Nephron progenitor cell (in vitro differentiated cells): ENCODE data around the gene GIN1.

ENCODE experiments used
- DNase-seq: peaks from one replicate; pipeline ENCODE4 v3.0.0; 2021
- H3K27ac Mint-ChIP-seq: 2 replicates; pipeline ENCODE4 v1.8.0; 2021; ENCODE audit warnings: mild to moderate bottlenecking, moderate library complexity, mixed read lengths
- H3K27me3 Mint-ChIP-seq: 2 replicates; pipeline ENCODE4 v1.8.0; 2021; ENCODE audit warnings: mild to moderate bottlenecking, low read depth, mixed read lengths; ENCODE audit not compliant: poor library complexity
- H3K36me3 Mint-ChIP-seq: 2 replicates; pipeline ENCODE4 v1.8.0; 2021; ENCODE audit warnings: low read depth, mixed read lengths
- H3K4me1 Mint-ChIP-seq: 2 replicates; pipeline ENCODE4 v1.8.0; 2021; ENCODE audit warnings: mixed read lengths
- H3K4me3 Mint-ChIP-seq: 2 replicates; pipeline ENCODE4 v1.8.0; 2021; ENCODE audit warnings: mild to moderate bottlenecking, moderate library complexity, mixed read lengths
- H3K9me3 Mint-ChIP-seq: 2 replicates; pipeline ENCODE4 v1.8.0; 2021; ENCODE audit warnings: mild to moderate bottlenecking, moderate library complexity, mixed read lengths
- TF ChIP-seq, protein P1 (sequence below): fragments of 200-600 bp; sonication (generic); IDR thresholded peaks from 2 replicates; pipeline ENCODE4 v1.5.0; 2021; ENCODE audit warnings: antibody characterized with exemption

GIN1 gene

DNA sequence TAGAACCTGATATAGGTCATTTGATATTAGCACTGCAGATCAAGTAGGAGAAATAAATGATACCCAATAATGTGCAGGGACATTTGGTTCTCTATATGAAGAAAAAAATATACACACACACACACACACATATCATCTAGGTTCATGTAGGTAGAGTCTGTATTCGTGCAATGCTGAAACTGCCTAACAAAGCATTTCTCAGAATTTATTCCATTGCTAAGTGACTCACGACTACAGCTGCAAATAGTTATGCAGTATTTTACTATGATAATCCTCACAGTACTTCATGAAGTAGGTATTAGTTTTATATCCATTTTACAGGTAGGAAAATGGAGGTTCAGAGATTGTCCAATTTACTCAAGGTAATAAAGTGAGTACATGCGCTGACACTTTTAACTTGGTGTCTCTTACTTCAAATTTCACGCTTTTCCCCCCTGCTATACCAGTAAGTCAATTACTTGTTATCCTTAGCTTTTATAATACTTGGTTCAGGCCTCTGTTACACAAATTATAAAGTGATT lies 2.4 kb downstream of the GIN1 start:
- Mint-ChIP-seq H3K4me3 (no peak overlapping the region), H3K27ac (no peak overlapping the region), H3K9me3 (no peaks in the 10 kb centered on the region), H3K36me3 (peaks cover 6% of the 10 kb centered on the region), H3K27me3 (no peaks in the 10 kb centered on the region), H3K4me1 (peaks cover 30% of the 10 kb centered on the region)
- TF ChIP-seq, protein P1, sequence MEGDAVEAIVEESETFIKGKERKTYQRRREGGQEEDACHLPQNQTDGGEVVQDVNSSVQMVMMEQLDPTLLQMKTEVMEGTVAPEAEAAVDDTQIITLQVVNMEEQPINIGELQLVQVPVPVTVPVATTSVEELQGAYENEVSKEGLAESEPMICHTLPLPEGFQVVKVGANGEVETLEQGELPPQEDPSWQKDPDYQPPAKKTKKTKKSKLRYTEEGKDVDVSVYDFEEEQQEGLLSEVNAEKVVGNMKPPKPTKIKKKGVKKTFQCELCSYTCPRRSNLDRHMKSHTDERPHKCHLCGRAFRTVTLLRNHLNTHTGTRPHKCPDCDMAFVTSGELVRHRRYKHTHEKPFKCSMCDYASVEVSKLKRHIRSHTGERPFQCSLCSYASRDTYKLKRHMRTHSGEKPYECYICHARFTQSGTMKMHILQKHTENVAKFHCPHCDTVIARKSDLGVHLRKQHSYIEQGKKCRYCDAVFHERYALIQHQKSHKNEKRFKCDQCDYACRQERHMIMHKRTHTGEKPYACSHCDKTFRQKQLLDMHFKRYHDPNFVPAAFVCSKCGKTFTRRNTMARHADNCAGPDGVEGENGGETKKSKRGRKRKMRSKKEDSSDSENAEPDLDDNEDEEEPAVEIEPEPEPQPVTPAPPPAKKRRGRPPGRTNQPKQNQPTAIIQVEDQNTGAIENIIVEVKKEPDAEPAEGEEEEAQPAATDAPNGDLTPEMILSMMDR, result no peak
- DNase-seq, result no peak

DNA sequence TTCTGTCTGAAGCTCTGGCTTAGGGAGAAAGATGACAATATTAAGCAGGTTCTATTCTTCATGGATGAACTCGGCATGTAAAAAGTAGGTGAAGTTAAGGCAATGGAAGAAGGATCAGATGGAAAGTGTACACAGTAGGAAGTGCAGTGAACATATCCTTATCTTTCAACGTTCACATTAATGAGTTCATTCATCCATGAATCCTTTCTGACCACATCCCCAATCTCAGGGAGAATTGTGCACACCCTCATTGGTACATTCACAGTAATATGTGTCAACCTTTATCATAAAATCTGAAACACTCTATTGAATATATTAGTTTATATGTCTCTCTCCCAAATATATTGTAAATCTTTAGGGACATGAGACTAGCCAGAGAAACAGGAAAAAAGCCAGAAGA lies 5.5 kb downstream of the GIN1 start:
- Mint-ChIP-seq H3K36me3 (no peaks in the 10 kb centered on the region), H3K27ac (no peak overlapping the region), H3K4me3 (no peak overlapping the region), H3K27me3 (no peaks in the 10 kb centered on the region), H3K9me3 (peaks cover 7% of the 10 kb centered on the region), H3K4me1 (peaks cover 12% of the 10 kb centered on the region)
- TF ChIP-seq, protein P1, result no peak
- DNase-seq, result no peak

- no peak for DNase-seq
- H3K27me3 Mint-ChIP-seq, result no peaks in the 10 kb centered on the region
- no peak overlapping the region for H3K4me3 Mint-ChIP-seq
- no peaks in the 10 kb centered on the region for H3K4me1 Mint-ChIP-seq
- peaks cover 7% of the 10 kb centered on the region for H3K9me3 Mint-ChIP-seq
- no peaks in the 10 kb centered on the region for H3K36me3 Mint-ChIP-seq
- no peak overlapping the region for H3K27ac Mint-ChIP-seq
- TF ChIP-seq, protein P1, result no peak
These were observed 7.0 kb downstream of the GIN1 start for GRCh38 chr5:103112910-103113309.

DNA sequence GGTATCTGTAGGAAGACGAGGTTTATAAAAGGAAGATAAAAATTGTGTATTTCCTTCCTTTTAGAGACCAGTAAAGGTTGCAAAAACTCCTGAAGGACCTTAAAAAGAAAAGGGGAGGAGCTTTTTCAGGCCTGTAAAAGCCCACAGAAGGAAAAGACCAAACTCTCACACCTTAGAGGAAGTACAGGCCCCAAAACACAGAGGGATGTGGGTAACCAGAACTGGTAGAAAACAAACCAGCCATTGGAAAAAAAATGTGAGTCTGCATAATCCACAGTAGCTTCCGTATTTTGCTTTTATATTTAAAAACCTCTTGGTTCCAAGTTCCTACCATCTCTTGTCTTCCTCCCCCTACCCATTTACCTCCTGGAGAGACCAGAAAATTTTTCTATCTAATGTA lies 8.5 kb downstream of the GIN1 start:
- peaks cover 7% of the 10 kb centered on the region for H3K9me3 Mint-ChIP-seq
- no peaks in the 10 kb centered on the region for H3K27me3 Mint-ChIP-seq
- H3K4me3 Mint-ChIP-seq, result no peak overlapping the region
- TF ChIP-seq, protein P1, result no peak
- H3K36me3 Mint-ChIP-seq, result no peaks in the 10 kb centered on the region
- H3K4me1 Mint-ChIP-seq, result no peaks in the 10 kb centered on the region
- DNase-seq, result no peak
- no peak overlapping the region for H3K27ac Mint-ChIP-seq

DNA sequence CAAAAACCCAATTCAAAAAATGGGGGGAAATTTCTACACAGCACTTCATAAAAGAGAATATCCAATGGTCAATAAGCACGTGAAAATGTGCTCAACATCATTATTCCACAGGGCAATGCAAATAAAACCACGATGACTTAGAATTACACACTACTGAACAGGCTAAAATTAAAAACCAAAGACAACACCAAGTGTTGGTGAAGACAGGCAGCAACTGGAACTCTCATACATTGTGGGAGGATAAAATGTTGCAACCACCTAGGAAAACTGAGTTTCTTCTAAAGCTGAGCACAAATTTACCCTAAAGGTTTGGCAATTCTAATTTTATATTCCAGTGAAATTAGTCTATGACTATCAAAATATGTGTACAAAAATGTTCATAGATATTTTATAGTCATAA lies 9.5 kb downstream of the GIN1 start:
- Mint-ChIP-seq H3K9me3 (peaks cover 7% of the 10 kb centered on the region), H3K27me3 (no peaks in the 10 kb centered on the region), H3K27ac (no peak overlapping the region), H3K4me3 (no peak overlapping the region), H3K36me3 (no peaks in the 10 kb centered on the region), H3K4me1 (no peaks in the 10 kb centered on the region)
- TF ChIP-seq, protein P1, result no peak
- no peak for DNase-seq

GRCh38 chr5:103109277-103109676 lies 10.7 kb downstream of the GIN1 start:
- Mint-ChIP-seq H3K36me3 (no peaks in the 10 kb centered on the region), H3K27ac (no peak overlapping the region), H3K4me3 (no peak overlapping the region), H3K27me3 (no peaks in the 10 kb centered on the region), H3K4me1 (no peaks in the 10 kb centered on the region), H3K9me3 (peaks cover 7% of the 10 kb centered on the region)
- no peak for DNase-seq
- TF ChIP-seq, protein P1, result no peak
